Karpas-422 (cell line): ENCODE results near the gene SLC43A3. TPM values are rescaled to one million over a fixed set of nuclear protein-coding genes. Genes with fewer than 3 reads are reported as not detected.

Experiments used
- DNase-seq: peaks from one replicate; pipeline ENCODE4 v3.0.0-alpha.2; 2015
- H2AFZ ChIP-seq: fragments of 200-600 bp; sonication (generic); 2 replicates; pipeline ENCODE4 v1.6.1; 2014; ENCODE audit warnings: antibody characterized with exemption, low read length, mixed read lengths
- H3K27ac ChIP-seq: fragments of 200-600 bp; sonication (generic); 2 replicates; pipeline ENCODE4 v1.5.1; 2014; ENCODE audit warnings: mild to moderate bottlenecking, low read length, moderate library complexity
- H3K27me3 ChIP-seq: fragments of 200-600 bp; sonication (generic); 2 replicates; pipeline ENCODE4 v1.6.1; 2014; ENCODE audit warnings: low read length, mixed read lengths
- H3K36me3 ChIP-seq: fragments of 200-600 bp; sonication (generic); 2 replicates; pipeline ENCODE4 v1.6.1; 2014; ENCODE audit warnings: low read length, mixed read lengths; ENCODE audit not compliant: insufficient read depth
- H3K4me1 ChIP-seq: fragments of 200-600 bp; sonication (generic); 2 replicates; pipeline ENCODE4 v1.6.1; 2014; ENCODE audit warnings: mild to moderate bottlenecking, low read length, mixed read lengths
- H3K4me2 ChIP-seq: fragments of 200-600 bp; sonication (generic); 2 replicates; pipeline ENCODE4 v1.6.1; 2014; ENCODE audit warnings: low read length, low read depth, mild to moderate bottlenecking; ENCODE audit not compliant: poor library complexity, severe bottlenecking
- H3K4me3 ChIP-seq: fragments of 200-600 bp; sonication (generic); 2 replicates; pipeline ENCODE4 v1.5.1; 2014; ENCODE audit warnings: mild to moderate bottlenecking, antibody characterized with exemption, low read length, mixed read lengths
- H3K79me2 ChIP-seq: fragments of 200-600 bp; sonication (generic); 2 replicates; pipeline ENCODE4 v1.6.1; 2014; ENCODE audit warnings: mild to moderate bottlenecking, low read length, mixed read lengths
- H3K9ac ChIP-seq: fragments of 200-600 bp; sonication (generic); 2 replicates; pipeline ENCODE4 v1.6.0; 2014; ENCODE audit warnings: low read length
- H3K9me2 ChIP-seq: fragments of 200-600 bp; sonication (generic), shearing (Covaris generic); replicated peaks from 2 replicates; pipeline ENCODE4 v1.6.0; 2014; ENCODE audit warnings: mild to moderate bottlenecking, low read length, moderate library complexity; ENCODE audit not compliant: insufficient read depth
- H3K9me3 ChIP-seq: fragments of 300-700, 200-600 bp; sonication (generic); 2 replicates; pipeline ENCODE4 v1.6.1; 2014; ENCODE audit warnings: low read length, mixed read lengths
- H4K20me1 ChIP-seq: fragments of 200-600 bp; sonication (generic); 2 replicates; pipeline ENCODE4 v1.6.1; 2014; ENCODE audit warnings: mild to moderate bottlenecking, antibody characterized with exemption, low read length, low read depth; ENCODE audit not compliant: insufficient read depth
- total RNA-seq: library from RNA; depleted of rRNA; stranded (reverse); fragments of >200 nt; shearing (Covaris generic); gene quantifications from 2 replicates; pipeline ENCODE4 v1.2.3, GENCODE V29; 2014; ENCODE audit warnings: low replicate concordance; rRNA removed

SLC43A3 gene
- total RNA-seq: 56.6 and 69.3 TPM in 2 replicates

DNA sequence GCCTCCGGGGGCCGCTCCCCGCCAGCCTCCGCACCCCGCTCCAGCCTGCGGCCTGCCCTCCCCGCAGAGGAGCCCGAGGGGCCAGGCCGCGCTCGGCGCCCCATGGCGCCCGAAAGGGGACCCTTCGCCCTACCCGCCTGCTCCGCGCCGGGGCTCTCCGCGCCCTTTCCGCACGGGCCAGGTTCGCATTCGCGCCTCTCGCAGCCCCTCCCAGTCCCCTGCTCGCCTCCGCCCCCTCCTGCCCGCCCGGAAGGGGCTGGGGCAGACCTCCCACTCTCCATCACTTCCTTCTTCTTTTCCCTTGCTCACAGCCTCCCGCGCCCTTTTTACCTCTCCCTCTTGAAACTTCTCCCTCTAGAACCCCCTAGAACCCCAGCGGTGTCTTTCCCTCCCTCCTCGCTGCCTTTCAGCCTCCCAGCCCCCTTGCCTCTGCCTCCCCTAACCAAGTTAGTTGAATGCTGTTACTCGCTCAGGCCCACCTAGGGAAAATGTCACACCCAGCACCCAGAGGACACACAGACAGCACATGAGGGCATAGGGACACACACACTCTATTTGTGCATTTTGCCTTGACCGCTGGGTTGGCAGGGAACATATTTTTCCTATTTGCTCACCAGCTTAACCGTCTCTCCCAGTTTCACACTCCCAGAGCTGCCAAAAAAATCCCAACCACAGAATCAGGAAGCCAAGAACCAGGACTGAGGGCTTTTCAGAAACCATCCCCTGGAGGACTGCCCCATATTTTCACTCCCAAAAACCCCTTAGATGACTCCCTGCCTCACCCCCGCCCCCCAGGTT lies at the start of gene SLC43A3:
Gene SLC43A3 (minus strand): TSS at position 193 of the 798 bp plus-strand sequence. CDS start 949 bp downstream, outside the sequence.
- Histone ChIP-seq H3K9ac (peak within 1 kb of the TSS; percentile 91), H3K4me2 (peak within 1 kb of the TSS; percentile 93), H2AFZ (no peak within 1 kb of the TSS; the same call in 1 of the 2 replicates), H3K27ac (peak within 1 kb of the TSS; percentile 58; the same call in 1 of the 2 replicates), H3K36me3 (peaks cover 32% of the 10 kb centered on the region), H4K20me1 (no peaks in the 10 kb centered on the region), H3K9me3 (no peaks in the 10 kb centered on the region), H3K79me2 (peaks cover 38% of the 10 kb centered on the region), H3K27me3 (no peaks in the 10 kb centered on the region), H3K4me3 (peak within 1 kb of the TSS; percentile 77), H3K4me1 (peaks cover 32% of the 10 kb centered on the region), H3K9me2 (no peaks in the 10 kb centered on the region)
- DNase-seq: peak; percentile 94

DNA sequence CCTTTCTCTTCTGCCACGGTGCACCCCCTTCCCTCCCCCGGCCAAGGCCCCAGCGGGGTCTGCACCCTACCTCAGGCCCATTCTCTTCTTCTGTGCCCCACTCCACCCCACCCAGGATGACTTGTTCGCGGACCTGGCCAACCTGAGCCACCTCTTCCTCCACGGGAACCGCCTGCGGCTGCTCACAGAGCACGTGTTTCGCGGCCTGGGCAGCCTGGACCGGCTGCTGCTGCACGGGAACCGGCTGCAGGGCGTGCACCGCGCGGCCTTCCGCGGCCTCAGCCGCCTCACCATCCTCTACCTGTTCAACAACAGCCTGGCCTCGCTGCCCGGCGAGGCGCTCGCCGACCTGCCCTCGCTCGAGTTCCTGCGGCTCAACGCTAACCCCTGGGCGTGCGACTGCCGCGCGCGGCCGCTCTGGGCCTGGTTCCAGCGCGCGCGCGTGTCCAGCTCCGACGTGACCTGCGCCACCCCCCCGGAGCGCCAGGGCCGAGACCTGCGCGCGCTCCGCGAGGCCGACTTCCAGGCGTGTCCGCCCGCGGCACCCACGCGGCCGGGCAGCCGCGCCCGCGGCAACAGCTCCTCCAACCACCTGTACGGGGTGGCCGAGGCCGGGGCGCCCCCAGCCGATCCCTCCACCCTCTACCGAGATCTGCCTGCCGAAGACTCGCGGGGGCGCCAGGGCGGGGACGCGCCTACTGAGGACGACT lies 49.3 kb upstream of the SLC43A3 start:
- no peaks in the 10 kb centered on the region for H3K9me2 ChIP-seq
- H3K27ac ChIP-seq: no peak overlapping the region
- H3K9ac ChIP-seq: peak overlapping the region; percentile 56
- H4K20me1 ChIP-seq: peaks cover 8% of the 10 kb centered on the region; the same call in 1 of the 2 replicates
- peak overlapping the region; percentile 68 for H3K4me2 ChIP-seq
- no peaks in the 10 kb centered on the region for H3K9me3 ChIP-seq
- H3K79me2 ChIP-seq: no peaks in the 10 kb centered on the region
- H3K36me3 ChIP-seq: no peaks in the 10 kb centered on the region
- H2AFZ ChIP-seq: no peak overlapping the region
- peaks cover 26% of the 10 kb centered on the region for H3K4me1 ChIP-seq
- no peak for DNase-seq
- peak overlapping the region; percentile 61 for H3K4me3 ChIP-seq
- H3K27me3 ChIP-seq: no peaks in the 10 kb centered on the region

DNA sequence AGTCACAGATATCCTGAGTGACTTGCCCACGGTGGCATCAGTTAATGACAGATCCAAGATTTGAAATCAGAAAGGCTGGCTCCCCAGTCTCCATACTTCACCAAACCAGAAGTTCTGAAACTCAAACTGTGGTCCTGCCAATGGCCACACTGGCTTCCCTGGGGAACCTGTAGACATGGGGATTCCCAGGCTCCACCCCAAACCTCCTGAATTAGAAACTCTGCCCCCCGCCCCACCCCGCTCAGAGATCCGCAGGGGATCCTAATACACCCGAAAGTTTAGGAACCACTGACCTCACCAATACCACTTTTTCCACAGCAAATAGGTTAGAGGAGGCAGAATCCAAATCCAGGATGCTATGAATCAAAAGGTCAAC lies 48.7 kb upstream of the SLC43A3 start:
- Histone ChIP-seq H4K20me1 (peaks cover 5% of the 10 kb centered on the region; the same call in 1 of the 2 replicates), H3K4me3 (no peak overlapping the region), H3K27ac (no peak overlapping the region), H3K9me2 (no peaks in the 10 kb centered on the region), H3K4me1 (peaks cover 26% of the 10 kb centered on the region), H3K9me3 (no peaks in the 10 kb centered on the region), H3K27me3 (no peaks in the 10 kb centered on the region), H3K79me2 (no peaks in the 10 kb centered on the region), H3K36me3 (no peaks in the 10 kb centered on the region), H3K4me2 (peak overlapping the region; percentile 68), H3K9ac (no peak overlapping the region), H2AFZ (no peak overlapping the region)
- DNase-seq: no peak

DNA sequence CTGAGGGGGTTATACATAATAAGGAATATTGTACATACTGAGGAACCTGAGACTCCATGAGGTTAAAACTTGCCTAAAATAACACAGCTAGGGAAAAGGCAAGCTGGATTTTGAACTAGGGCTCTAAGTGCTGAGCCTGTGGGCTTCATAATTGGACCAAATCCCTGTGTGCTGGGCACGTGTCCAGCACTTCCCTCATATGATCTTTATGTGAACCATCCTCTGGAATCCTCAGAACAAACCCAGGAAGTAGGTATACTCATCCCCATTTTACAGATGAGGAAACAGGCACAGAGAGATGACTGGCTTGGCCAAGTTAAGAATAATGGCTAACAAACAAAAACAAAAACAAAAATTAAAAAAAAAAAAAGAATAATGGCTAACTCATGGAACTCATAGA lies 48.3 kb upstream of the SLC43A3 start:
- H2AFZ ChIP-seq: no peak overlapping the region
- no peak overlapping the region for H3K9ac ChIP-seq
- H3K4me3 ChIP-seq: no peak overlapping the region
- no peak for DNase-seq
- H4K20me1 ChIP-seq: peaks cover 5% of the 10 kb centered on the region; the same call in 1 of the 2 replicates
- no peaks in the 10 kb centered on the region for H3K27me3 ChIP-seq
- H3K27ac ChIP-seq: no peak overlapping the region
- H3K9me2 ChIP-seq: no peaks in the 10 kb centered on the region
- H3K36me3 ChIP-seq: no peaks in the 10 kb centered on the region
- H3K4me2 ChIP-seq: no peak overlapping the region
- H3K79me2 ChIP-seq: no peaks in the 10 kb centered on the region
- no peaks in the 10 kb centered on the region for H3K9me3 ChIP-seq
- H3K4me1 ChIP-seq: peaks cover 25% of the 10 kb centered on the region

DNA sequence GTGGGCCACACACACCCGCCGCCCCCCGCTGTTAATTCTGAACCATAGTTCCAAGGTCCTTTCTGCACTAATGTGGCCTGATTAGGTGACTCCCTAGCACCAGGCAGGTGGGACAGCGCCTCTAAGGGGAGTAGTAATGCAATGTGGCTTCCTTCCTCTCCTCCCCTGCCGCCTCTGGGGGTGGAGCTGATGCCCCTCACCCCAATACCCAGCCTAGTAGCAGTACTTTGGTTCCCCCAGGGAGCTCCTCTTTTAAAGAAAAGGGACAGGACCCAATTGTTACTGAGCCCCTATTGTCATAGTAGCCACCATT lies 47.8 kb upstream of the SLC43A3 start:
- Histone ChIP-seq H3K9ac (no peak overlapping the region), H3K36me3 (no peaks in the 10 kb centered on the region), H4K20me1 (peaks cover 5% of the 10 kb centered on the region; the same call in 1 of the 2 replicates), H3K9me2 (no peaks in the 10 kb centered on the region), H3K79me2 (no peaks in the 10 kb centered on the region), H2AFZ (no peak overlapping the region), H3K27ac (no peak overlapping the region), H3K4me1 (peaks cover 22% of the 10 kb centered on the region), H3K4me2 (no peak overlapping the region), H3K4me3 (no peak overlapping the region), H3K27me3 (no peaks in the 10 kb centered on the region), H3K9me3 (no peaks in the 10 kb centered on the region)
- DNase-seq: no peak

DNA sequence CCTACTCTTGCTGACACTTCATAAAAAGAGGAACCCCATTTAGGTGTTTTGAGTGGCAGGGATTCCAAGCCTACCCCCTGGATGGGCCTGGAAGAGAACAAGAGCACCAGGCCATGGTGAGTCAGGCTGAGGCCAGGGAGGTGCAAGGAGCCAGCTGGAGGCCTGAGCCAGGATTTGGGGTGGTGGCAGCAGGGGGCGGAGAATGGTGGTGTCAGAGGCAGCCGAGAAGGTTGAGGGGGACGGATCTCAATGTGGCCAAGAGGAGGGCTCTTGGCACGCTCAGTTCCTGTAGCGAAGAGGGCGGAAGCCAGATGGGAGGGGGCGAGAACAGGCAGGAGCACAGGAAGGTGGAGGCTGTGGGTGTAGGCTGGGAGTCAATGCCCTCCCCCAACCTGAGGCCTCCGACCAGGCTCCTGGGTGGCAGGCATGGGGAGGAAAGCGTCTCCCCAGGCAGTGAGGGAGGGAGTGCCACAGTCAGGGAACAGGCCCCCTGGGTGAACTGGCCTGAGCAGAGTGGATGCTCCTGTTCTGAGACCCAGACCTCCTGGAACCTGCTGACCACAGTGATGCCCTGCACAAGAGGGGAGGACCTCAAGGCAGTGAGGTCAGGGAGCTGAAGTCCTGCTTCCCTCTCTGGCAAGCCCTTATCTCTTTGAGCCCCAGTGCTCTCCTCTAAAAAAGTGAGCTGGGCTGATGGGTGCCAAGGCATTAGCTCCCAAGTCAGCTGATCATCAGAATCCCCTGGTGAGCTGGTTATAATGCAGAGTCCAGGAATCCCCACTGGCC lies 47.3 kb upstream of the SLC43A3 start:
- Histone ChIP-seq H3K4me2 (no peak overlapping the region), H3K4me1 (peaks cover 17% of the 10 kb centered on the region), H3K36me3 (no peaks in the 10 kb centered on the region), H3K79me2 (no peaks in the 10 kb centered on the region), H2AFZ (no peak overlapping the region), H3K27ac (no peak overlapping the region), H3K9ac (no peak overlapping the region), H3K4me3 (no peak overlapping the region), H3K9me2 (no peaks in the 10 kb centered on the region), H3K27me3 (no peaks in the 10 kb centered on the region), H4K20me1 (0 out of 2 replicates have a peak, but pooled peaks cover under 1% of the 10 kb centered on the region), H3K9me3 (no peaks in the 10 kb centered on the region)
- DNase-seq: no peak

DNA sequence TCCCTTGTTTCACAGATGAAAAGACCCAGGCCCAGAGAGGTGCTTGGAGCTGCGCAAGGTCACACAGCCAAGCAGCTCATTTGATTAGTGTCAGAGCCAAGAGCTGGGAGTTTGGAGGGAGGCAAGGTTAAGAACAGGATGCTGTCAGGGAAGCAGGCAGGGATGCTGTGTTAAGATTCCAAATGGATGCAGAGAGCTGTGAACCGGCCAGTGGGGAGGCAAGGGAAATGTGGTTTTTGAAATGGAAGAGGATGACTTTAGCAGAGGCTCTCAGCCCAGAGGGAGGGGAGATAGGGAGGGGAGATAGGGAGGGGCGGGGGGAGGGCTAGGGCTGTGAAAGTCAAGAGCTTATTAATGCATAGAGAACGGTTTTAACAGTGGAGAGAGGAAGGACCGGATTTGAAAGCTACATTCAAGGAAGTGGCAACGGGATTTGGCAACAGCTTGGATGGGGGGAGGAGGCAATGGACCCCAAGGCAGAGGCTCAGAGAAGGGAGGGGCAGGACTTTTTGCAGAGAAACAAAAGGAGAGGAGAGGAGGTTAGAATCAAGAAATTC lies 46.4 kb upstream of the SLC43A3 start:
- DNase-seq: no peak
- Histone ChIP-seq H3K4me3 (no peak overlapping the region), H3K9ac (no peak overlapping the region), H2AFZ (no peak overlapping the region), H3K9me2 (no peaks in the 10 kb centered on the region), H3K27me3 (no peaks in the 10 kb centered on the region), H4K20me1 (no peaks in the 10 kb centered on the region), H3K79me2 (no peaks in the 10 kb centered on the region), H3K27ac (no peak overlapping the region), H3K9me3 (no peaks in the 10 kb centered on the region), H3K4me1 (peaks cover 17% of the 10 kb centered on the region), H3K36me3 (no peaks in the 10 kb centered on the region), H3K4me2 (no peak overlapping the region)
